ENCODE measurements around the gene EXOG. TPM values are rescaled to one million over a fixed set of nuclear protein-coding genes. Genes with fewer than 3 reads are reported as not detected.
A peak's percentile ranks its signal among the peaks of the same experiment; 100 is the strongest.
"Not testable (repeated sequence)": the region's sequence is repeated elsewhere in the genome, so short reads cannot be mapped to it uniquely, and the experiment has no call there.

Gene EXOG
- total RNA-seq, 2 donors from 2014 or later: 10.5 to 13.5 TPM

- Histone ChIP-seq H3K4me1 (no peaks in the 10 kb centered on the region), H3K9me3 (no peaks in the 10 kb centered on the region), H3K27ac (no peak overlapping the region), H3K4me3 (no peak overlapping the region), H3K36me3 (replicated peaks in 1 of 2; ENCODE audit: insufficient read depth in 1 of 2, low read depth in 2 of 2) (no peaks in the 10 kb centered on the region), H3K27me3 (no peaks in the 10 kb centered on the region)
- peak in 2 of 4 donors; percentile 2 to 5 for DNase-seq
- TF ChIP-seq POLR2A (IDR thresholded peaks at IDR 0.05) (no peak), CTCF (IDR thresholded peaks at IDR 0.05) (no peak)
- WGBS, 2 donors: 82 to 92% methylated on average over 3 to 6 of the region's 6 CpGs
- intact Hi-C loops (cut with DNase I): no loop called here
- no peak for ATAC-seq
Observed at GRCh38 chr3:38564631-38565338, 68.6 kb downstream of the EXOG start.

- intact Hi-C loops (cut with DNase I): no loop called here
- Histone ChIP-seq H3K36me3 (replicated peaks in 1 of 2; ENCODE audit: insufficient read depth in 1 of 2, low read depth in 2 of 2) (no peaks in the 10 kb centered on the region), H3K4me3 (no peak overlapping the region), H3K9me3 (no peaks in the 10 kb centered on the region), H3K4me1 (no peaks in the 10 kb centered on the region), H3K27me3 (no peaks in the 10 kb centered on the region), H3K27ac (no peak overlapping the region)
- DNase-seq: peak in 1 of 4 donors; percentile 1
- no peak for ATAC-seq
- 79 to 80% methylated on average over 13 of the region's 13 CpGs for WGBS, 2 donors
- TF ChIP-seq CTCF (IDR thresholded peaks at IDR 0.05) (no peak), POLR2A (IDR thresholded peaks at IDR 0.05) (no peak)
Observed at GRCh38 chr3:38565339-38566214, 69.4 kb downstream of the EXOG start.

- DNase-seq (peak in 1 of 4 donors; percentile 0), ATAC-seq (no peak)
- intact Hi-C loops (cut with DNase I): no loop called here
- Histone ChIP-seq H3K9me3 (no peaks in the 10 kb centered on the region), H3K27me3 (no peaks in the 10 kb centered on the region), H3K27ac (no peak overlapping the region), H3K36me3 (replicated peaks in 1 of 2; ENCODE audit: insufficient read depth in 1 of 2, low read depth in 2 of 2) (no peaks in the 10 kb centered on the region), H3K4me1 (no peaks in the 10 kb centered on the region), H3K4me3 (no peak overlapping the region)
- TF ChIP-seq POLR2A (IDR thresholded peaks at IDR 0.05): no peak
- no peak for TF ChIP-seq CTCF (IDR thresholded peaks at IDR 0.05)
- WGBS, 2 donors: 87 to 92% methylated on average over 13 of the region's 13 CpGs
Observed at GRCh38 chr3:38566215-38566528, 70.0 kb downstream of the EXOG start.

- H3K4me1 ChIP-seq; DNase-seq; H3K9me3 ChIP-seq; H3K4me3 ChIP-seq; H3K27me3 ChIP-seq; H3K27ac ChIP-seq; H3K36me3 ChIP-seq (replicated peaks in 1 of 2; ENCODE audit: insufficient read depth in 1 of 2, low read depth in 2 of 2); ATAC-seq; intact Hi-C loops (cut with DNase I): not testable (repeated sequence)
- WGBS, 2 donors: 78 to 88% methylated on average over 7 of the region's 7 CpGs
Observed at GRCh38 chr3:38566794-38567193, 70.7 kb downstream of the EXOG start.

GRCh38 chr3:38567498-38567897 lies 71.4 kb downstream of the EXOG start:
- H3K9me3 ChIP-seq: no peaks in the 10 kb centered on the region
- TF ChIP-seq CTCF (IDR thresholded peaks at IDR 0.05) (no peak), POLR2A (IDR thresholded peaks at IDR 0.05) (no peak)
- H3K4me3 ChIP-seq: no peak overlapping the region
- intact Hi-C loops (cut with DNase I): no loop called here
- no peaks in the 10 kb centered on the region for H3K36me3 ChIP-seq (replicated peaks in 1 of 2; ENCODE audit: insufficient read depth in 1 of 2, low read depth in 2 of 2)
- H3K27me3 ChIP-seq: no peaks in the 10 kb centered on the region
- DNase-seq (peak in 1 of 4 donors; percentile 2), ATAC-seq (no peak)
- H3K27ac ChIP-seq: no peak overlapping the region
- WGBS, 2 donors: 73 to 79% methylated on average over 4 of the region's 4 CpGs
- H3K4me1 ChIP-seq: no peaks in the 10 kb centered on the region
